Left ventricle myocardium inferior (tissue), 1 donor: ENCODE data around the gene HECW1. TPM values are rescaled to one million over a fixed set of nuclear protein-coding genes. Genes with fewer than 3 reads are reported as not detected.

Experiments
- DNase-seq: peaks from one replicate; pipeline ENCODE4 v3.0.0-alpha.2; 2020
- H3K27ac ChIP-seq: fragments of 200-600 bp; replicated peaks from 2 replicates; pipeline ENCODE4 v1.8.0; 2021
- H3K27me3 ChIP-seq: fragments of 200-600 bp; 2 replicates; pipeline ENCODE4 v1.8.0; 2021; ENCODE audit warnings: low read depth
- H3K36me3 ChIP-seq: fragments of 200-600 bp; 2 replicates; pipeline ENCODE4 v1.8.0; 2021
- H3K4me1 ChIP-seq: fragments of 200-600 bp; 2 replicates; pipeline ENCODE4 v1.8.0; 2021
- H3K4me3 ChIP-seq: fragments of 200-600 bp; 2 replicates; pipeline ENCODE4 v1.8.0; 2021; ENCODE audit warnings: mild to moderate bottlenecking, moderate library complexity
- H3K9me3 ChIP-seq: fragments of 200-600 bp; replicated peaks from 2 replicates; pipeline ENCODE4 v1.8.0; 2021
- CTCF ChIP-seq: fragments of 200-600 bp; IDR thresholded peaks from 2 replicates; pipeline ENCODE4 v1.8.0; 2021; ENCODE audit warnings: antibody characterized with exemption, mild to moderate bottlenecking, borderline replicate concordance
- intact Hi-C: fragments of 100-400 bp; cut with micrococcal nuclease; formaldehyde crosslinking; loops from one replicate; pipeline ENCODE4 v1.11.0; 2022
- total RNA-seq: library from RNA; stranded (reverse); fragmentation: NEBNext Ultra II Directional; extraction: Animal tissue kit (Norgen Biotek cat#: 25700); gene quantifications from one replicate; pipeline ENCODE4 v1.2.1, GENCODE V29; 2021
- donor health status: DM: no; HTN: yes; CAD: no; lungs with severe emphysema.

Gene HECW1
- total RNA-seq, 1 donor from 2014 or later: not detected

GRCh38 chr7:43196379-43196778 lies 83.9 kb downstream of the HECW1 start:
- intact Hi-C loops: no loop called here
- Histone ChIP-seq H3K4me3 (no peak overlapping the region), H3K9me3 (no peaks in the 10 kb centered on the region)

GRCh38 chr7:43198016-43198415 lies 85.6 kb downstream of the HECW1 start:
- H3K4me1 ChIP-seq: no peaks in the 10 kb centered on the region
- no peak overlapping the region for H3K4me3 ChIP-seq
- no peak overlapping the region for H3K27ac ChIP-seq
- H3K36me3 ChIP-seq: no peaks in the 10 kb centered on the region
- DNase-seq: no peak
- intact Hi-C loops: no loop called here
- H3K9me3 ChIP-seq: no peaks in the 10 kb centered on the region
- no peak for TF ChIP-seq CTCF
- peaks cover 71% of the 10 kb centered on the region for H3K27me3 ChIP-seq

More at GRCh38 chr7:43196379-43196778, 83.9 kb downstream of the HECW1 start:
- peaks cover 57% of the 10 kb centered on the region for H3K27me3 ChIP-seq
- no peak overlapping the region for H3K27ac ChIP-seq
- no peaks in the 10 kb centered on the region for H3K4me1 ChIP-seq
- no peak for TF ChIP-seq CTCF
- no peaks in the 10 kb centered on the region for H3K36me3 ChIP-seq
- DNase-seq: no peak

- Histone ChIP-seq H3K9me3 (no peaks in the 10 kb centered on the region), H3K4me1 (no peaks in the 10 kb centered on the region), H3K27ac (no peak overlapping the region), H3K36me3 (no peaks in the 10 kb centered on the region), H3K27me3 (peaks cover 71% of the 10 kb centered on the region), H3K4me3 (no peak overlapping the region)
- TF ChIP-seq CTCF: no peak
- intact Hi-C loops: no loop called here
- no peak for DNase-seq
Measured at GRCh38 chr7:43198599-43199090, 86.2 kb downstream of the HECW1 start.

- intact Hi-C loops: no loop called here
- H3K9me3 ChIP-seq: no peaks in the 10 kb centered on the region
- no peak for DNase-seq
- no peak overlapping the region for H3K4me3 ChIP-seq
- peaks cover 68% of the 10 kb centered on the region for H3K27me3 ChIP-seq
- no peak for TF ChIP-seq CTCF
- H3K36me3 ChIP-seq: no peaks in the 10 kb centered on the region
- no peak overlapping the region for H3K27ac ChIP-seq
- H3K4me1 ChIP-seq: no peaks in the 10 kb centered on the region
Measured at GRCh38 chr7:43199371-43200160, 87.1 kb downstream of the HECW1 start.

GRCh38 chr7:43201912-43202311 lies 89.5 kb downstream of the HECW1 start:
- Histone ChIP-seq H3K4me1 (no peaks in the 10 kb centered on the region), H3K27me3 (peaks cover 58% of the 10 kb centered on the region), H3K4me3 (no peak overlapping the region), H3K9me3 (no peaks in the 10 kb centered on the region), H3K36me3 (no peaks in the 10 kb centered on the region), H3K27ac (no peak overlapping the region)
- intact Hi-C loops: no loop called here
- no peak for DNase-seq
- TF ChIP-seq CTCF: no peak
